Measurements from ENCODE around the gene COX4I1. TPM values are rescaled to one million over a fixed set of nuclear protein-coding genes. Genes with fewer than 3 reads are reported as not detected.
A peak's percentile ranks its signal among the peaks of the same experiment; 100 is the strongest.

Gene COX4I1
- total RNA-seq, 2 experiments from 2014 or later = 489 to 502 TPM

DNA sequence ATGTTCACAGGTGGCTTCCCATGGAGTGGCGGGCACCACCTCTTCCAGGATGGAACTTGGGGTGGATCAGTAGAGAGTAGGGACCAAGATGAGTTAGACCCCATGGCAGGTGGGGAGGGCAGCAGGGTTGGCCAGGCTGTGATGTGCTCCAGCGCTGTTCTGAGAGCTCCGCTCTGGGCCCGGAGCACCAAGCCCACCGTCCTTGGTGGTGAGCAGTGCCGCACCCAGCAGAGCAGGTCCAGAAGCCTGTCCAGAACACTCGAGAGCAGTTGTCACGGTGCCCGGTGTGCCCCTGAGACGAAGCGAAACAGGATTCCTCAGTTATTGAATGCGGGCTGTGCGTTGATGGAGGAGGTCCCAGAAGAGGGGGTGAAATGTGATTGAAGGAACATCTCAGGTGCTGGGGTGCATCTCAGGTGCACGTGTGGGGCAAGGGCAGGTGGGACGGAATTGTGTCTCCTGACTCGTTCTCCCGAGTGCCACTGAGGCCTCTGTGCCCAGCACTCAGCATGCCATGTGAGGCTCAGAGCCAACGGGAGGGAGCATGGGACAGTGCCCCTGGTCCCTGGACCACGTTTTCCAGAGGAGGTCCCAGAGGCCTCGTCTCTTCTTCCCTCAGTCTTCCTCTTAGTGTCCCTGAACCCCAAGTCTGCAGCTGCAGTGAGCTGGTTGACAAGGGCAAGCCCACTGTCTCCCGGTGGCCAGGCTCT is 39.5 kb downstream of the COX4I1 start:
- H3K4me1 Mint-ChIP-seq = no peaks in the 10 kb centered on the region

DNA sequence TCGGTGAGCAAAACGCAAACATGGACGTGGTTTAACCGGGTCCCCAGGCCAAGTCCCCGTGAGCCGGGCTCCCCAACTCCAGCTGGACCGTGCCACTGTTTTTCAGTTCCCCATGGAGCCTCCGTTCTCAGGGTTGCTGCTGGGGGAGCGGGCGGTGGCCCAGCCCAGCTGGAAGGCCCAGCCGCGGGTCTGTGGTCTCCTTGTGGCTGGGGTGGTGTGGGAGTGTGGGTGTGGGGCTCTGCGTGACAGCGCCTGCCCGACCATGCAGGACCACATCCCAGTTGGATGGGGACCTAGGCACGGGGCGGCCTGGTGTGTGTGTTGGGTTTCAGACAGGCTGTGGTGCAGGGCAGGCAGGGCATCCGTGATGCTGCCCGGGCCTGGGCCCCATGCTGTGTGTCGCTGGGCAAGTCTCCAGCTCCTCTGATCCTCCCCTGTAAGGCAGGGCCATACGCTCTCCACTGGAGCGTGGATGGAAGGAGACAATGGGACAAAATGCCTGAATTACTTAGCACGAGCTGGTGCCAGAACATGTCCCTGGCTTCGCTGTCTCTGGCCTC is 40.3 kb downstream of the COX4I1 start:
- Mint-ChIP-seq H3K27me3 (peaks cover 11% of the 10 kb centered on the region), H3K36me3 (no peaks in the 10 kb centered on the region), H3K4me1 (peaks cover 2% of the 10 kb centered on the region), H3K4me3 (no peak overlapping the region), H3K27ac (no peak overlapping the region), H3K9me3 (peaks cover 1% of the 10 kb centered on the region)
- ATAC-seq (ENCODE audit: low read depth) = no peak
- POLR2A ChIA-PET = no interaction called here
- no peak for DNase-seq

More for the DNA sequence above, 39.5 kb downstream of the COX4I1 start:
- H3K9me3 Mint-ChIP-seq = peaks cover 1% of the 10 kb centered on the region
- POLR2A ChIA-PET = no interaction called here
- DNase-seq = no peak
- H3K27me3 Mint-ChIP-seq = peaks cover 6% of the 10 kb centered on the region
- no peak overlapping the region for H3K27ac Mint-ChIP-seq
- no peaks in the 10 kb centered on the region for H3K36me3 Mint-ChIP-seq
- H3K4me3 Mint-ChIP-seq = no peak overlapping the region
- no peak for ATAC-seq (ENCODE audit: low read depth)

DNA sequence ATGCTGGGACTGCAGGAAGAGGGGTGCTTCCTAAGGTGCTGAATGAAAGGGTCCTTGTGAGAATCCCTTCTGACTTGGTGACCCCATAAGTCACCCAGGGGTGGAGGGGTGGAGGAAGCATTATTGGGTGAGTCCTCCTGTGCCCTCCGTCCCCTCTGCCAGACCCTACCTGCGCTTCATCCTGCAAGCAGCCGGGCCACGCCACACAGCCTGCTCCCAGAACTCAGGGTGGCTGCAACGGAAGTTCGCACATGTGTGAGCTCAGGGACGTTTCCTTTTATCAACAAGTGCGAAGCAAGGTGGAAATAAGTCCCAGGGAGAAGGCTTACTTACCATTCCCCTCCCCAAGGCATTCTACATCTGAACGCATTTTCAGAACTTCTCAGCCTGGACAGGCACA is 40.9 kb downstream of the COX4I1 start:
- H3K4me3 Mint-ChIP-seq = no peak overlapping the region
- no peaks in the 10 kb centered on the region for H3K36me3 Mint-ChIP-seq
- ATAC-seq (ENCODE audit: low read depth) = no peak
- no peak overlapping the region for H3K27ac Mint-ChIP-seq
- no peak for DNase-seq
- H3K27me3 Mint-ChIP-seq = peaks cover 11% of the 10 kb centered on the region
- H3K9me3 Mint-ChIP-seq = peaks cover 1% of the 10 kb centered on the region
- peaks cover 4% of the 10 kb centered on the region for H3K4me1 Mint-ChIP-seq
- POLR2A ChIA-PET = no interaction called here

DNA sequence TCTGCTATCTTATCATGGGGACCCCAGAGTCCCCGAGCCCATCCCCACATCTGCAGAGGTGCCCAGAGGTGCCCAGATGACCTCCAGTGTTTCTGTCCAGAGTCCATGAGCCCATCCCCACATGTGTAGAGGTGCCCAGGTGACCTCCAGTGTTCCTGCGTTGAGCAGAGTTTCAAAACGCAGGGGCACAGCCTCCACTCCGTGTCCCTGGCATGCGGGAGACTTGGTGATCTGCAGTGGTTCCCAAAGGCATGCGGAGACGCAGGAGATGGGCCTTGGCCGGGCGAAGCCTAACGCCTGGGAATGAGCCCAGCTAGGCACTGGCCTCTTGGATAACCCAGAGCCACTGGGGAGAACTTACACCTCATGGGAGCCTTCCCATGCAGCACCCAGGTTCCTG is 41.3 kb downstream of the COX4I1 start:
- H3K36me3 Mint-ChIP-seq = no peaks in the 10 kb centered on the region
- H3K27me3 Mint-ChIP-seq = peaks cover 11% of the 10 kb centered on the region
- DNase-seq (no peak), ATAC-seq (ENCODE audit: low read depth) (no peak)
- peaks cover 1% of the 10 kb centered on the region for H3K9me3 Mint-ChIP-seq
- POLR2A ChIA-PET = no interaction called here
- no peak overlapping the region for H3K27ac Mint-ChIP-seq
- peaks cover 4% of the 10 kb centered on the region for H3K4me1 Mint-ChIP-seq
- H3K4me3 Mint-ChIP-seq = no peak overlapping the region

DNA sequence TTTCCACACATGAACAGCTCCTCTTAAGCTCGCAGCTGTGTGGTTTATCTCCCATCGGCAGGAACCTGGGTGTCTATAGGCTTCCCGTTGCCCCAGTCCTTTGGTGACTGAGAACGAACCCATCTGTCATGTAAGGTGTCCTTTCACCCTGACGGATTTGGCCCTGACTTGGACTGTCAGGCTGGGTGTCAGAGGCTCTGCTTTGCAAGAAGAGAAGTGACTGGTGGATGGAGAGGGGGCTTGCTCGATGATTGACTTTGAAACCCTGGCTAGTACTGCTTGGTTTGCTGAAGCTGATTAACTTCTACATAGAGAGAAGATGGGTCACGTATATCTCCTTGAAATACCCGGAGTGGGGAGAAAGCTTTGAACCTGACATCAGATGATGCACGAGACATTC is 42.9 kb downstream of the COX4I1 start:
- no peak for DNase-seq
- peaks cover 9% of the 10 kb centered on the region for H3K27me3 Mint-ChIP-seq
- H3K4me1 Mint-ChIP-seq = peaks cover 4% of the 10 kb centered on the region

DNA sequence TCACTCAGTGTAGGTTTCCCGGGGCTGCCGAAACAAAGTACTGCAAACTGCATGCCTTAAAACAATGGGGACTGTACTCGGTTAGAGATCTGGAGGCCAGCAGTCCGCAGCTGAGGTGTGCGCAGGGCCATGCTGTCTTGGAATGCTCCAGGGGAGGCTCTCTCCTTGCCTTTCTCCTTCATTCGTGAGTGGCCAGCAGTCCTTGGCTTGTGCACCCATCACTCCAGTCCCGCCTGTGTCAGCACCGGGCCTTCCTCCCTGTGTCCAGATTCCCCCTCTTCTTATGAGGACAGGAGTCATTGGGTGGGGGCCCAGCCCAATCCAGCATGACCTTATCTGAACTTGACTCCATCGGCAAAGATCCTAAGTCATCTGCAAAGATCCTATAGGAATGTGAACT is 43.4 kb downstream of the COX4I1 start:
- H3K27me3 Mint-ChIP-seq = peaks cover 9% of the 10 kb centered on the region
- no peak for DNase-seq
- H3K9me3 Mint-ChIP-seq = peaks cover 1% of the 10 kb centered on the region
- ATAC-seq (ENCODE audit: low read depth) = no peak
- H3K36me3 Mint-ChIP-seq = no peaks in the 10 kb centered on the region
- no peak overlapping the region for H3K27ac Mint-ChIP-seq
- H3K4me3 Mint-ChIP-seq = no peak overlapping the region
- POLR2A ChIA-PET = no interaction called here
- peaks cover 6% of the 10 kb centered on the region for H3K4me1 Mint-ChIP-seq

More for the DNA sequence above, 42.9 kb downstream of the COX4I1 start:
- no peak for ATAC-seq (ENCODE audit: low read depth)
- Mint-ChIP-seq H3K9me3 (peaks cover 1% of the 10 kb centered on the region), H3K27ac (no peak overlapping the region), H3K36me3 (no peaks in the 10 kb centered on the region), H3K4me3 (no peak overlapping the region)
- POLR2A ChIA-PET = no interaction called here

DNA sequence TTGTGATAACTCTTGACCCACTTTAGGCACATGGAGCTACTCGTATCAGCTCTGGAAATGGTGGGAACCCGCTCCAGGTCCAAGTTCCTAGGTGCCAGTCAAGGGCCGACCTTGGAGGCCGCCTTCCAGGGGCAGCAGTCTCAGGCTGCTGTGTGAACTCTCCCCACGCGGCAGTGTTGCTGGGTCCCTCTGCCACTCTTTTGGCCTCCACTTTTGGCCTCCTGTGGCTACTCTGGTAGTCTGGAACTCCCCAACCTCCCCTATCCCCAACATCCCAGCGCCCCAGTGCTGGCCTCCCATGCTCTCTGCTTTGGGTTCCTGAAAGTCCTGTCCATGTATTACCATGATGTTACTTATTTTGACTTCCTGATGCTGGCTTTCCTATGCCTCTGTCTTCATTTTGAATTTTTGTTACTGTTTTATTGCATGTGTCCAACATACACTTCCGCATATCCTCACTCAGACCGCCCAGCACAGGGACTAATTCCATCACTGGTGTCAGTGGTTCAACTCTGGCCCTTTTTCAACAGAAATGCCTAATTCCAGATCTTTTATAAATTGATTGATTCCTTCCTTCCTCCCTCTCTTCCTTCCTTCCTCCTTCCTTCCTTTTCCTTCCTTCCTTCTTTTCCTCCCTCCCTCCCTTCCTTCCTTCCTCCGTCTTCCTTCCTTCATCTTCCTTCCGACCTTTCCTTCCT is 44.1 kb downstream of the COX4I1 start:
- no peak for DNase-seq
- peaks cover 10% of the 10 kb centered on the region for H3K4me1 Mint-ChIP-seq
- POLR2A ChIA-PET = no interaction called here
- H3K36me3 Mint-ChIP-seq = no peaks in the 10 kb centered on the region
- H3K4me3 Mint-ChIP-seq = no peak overlapping the region
- H3K9me3 Mint-ChIP-seq = peaks cover 1% of the 10 kb centered on the region
- no peak overlapping the region for H3K27ac Mint-ChIP-seq
- no peak for ATAC-seq (ENCODE audit: low read depth)
- H3K27me3 Mint-ChIP-seq = peaks cover 9% of the 10 kb centered on the region

GRCh38 chr16:85844169-85844481 is 44.6 kb downstream of the COX4I1 start:
- no peak for DNase-seq
- no peak overlapping the region for H3K4me3 Mint-ChIP-seq
- H3K36me3 Mint-ChIP-seq = no peaks in the 10 kb centered on the region
- H3K4me1 Mint-ChIP-seq = peaks cover 10% of the 10 kb centered on the region
- H3K27ac Mint-ChIP-seq = no peak overlapping the region
- POLR2A ChIA-PET = no interaction called here
- peaks cover 1% of the 10 kb centered on the region for H3K9me3 Mint-ChIP-seq
- peaks cover 11% of the 10 kb centered on the region for H3K27me3 Mint-ChIP-seq
- ATAC-seq (ENCODE audit: low read depth) = no peak

DNA sequence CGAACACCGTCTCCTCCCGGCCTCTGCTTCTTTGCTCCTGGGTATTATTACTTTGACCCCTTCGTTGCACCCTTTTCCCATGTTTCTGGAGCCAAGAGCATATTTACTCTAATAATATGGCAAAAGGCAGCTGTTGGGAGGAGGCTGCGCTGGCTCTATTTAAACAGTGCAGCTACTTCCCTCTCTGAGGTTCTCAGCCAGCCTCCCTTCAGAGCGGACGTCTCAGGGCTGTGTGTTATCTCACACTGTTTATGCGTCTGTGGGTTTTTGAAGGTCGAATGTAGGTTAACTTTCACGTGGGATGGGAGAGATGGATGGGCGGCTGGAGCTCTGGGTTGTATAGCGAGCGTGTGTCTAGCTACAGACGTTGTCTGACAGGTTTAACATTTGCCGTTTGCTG is 45.3 kb downstream of the COX4I1 start:
- no peaks in the 10 kb centered on the region for H3K36me3 Mint-ChIP-seq
- POLR2A ChIA-PET = no interaction called here
- peaks cover 1% of the 10 kb centered on the region for H3K9me3 Mint-ChIP-seq
- H3K4me1 Mint-ChIP-seq = peaks cover 10% of the 10 kb centered on the region
- no peak overlapping the region for H3K4me3 Mint-ChIP-seq
- DNase-seq = no peak
- peaks cover 11% of the 10 kb centered on the region for H3K27me3 Mint-ChIP-seq
- H3K27ac Mint-ChIP-seq = no peak overlapping the region
- ATAC-seq (ENCODE audit: low read depth) = peak; percentile 45

GRCh38 chr16:85845266-85845665 is 45.8 kb downstream of the COX4I1 start:
- Mint-ChIP-seq H3K4me3 (no peak overlapping the region), H3K4me1 (peaks cover 10% of the 10 kb centered on the region), H3K27ac (no peak overlapping the region), H3K27me3 (peaks cover 11% of the 10 kb centered on the region), H3K36me3 (no peaks in the 10 kb centered on the region), H3K9me3 (peaks cover 1% of the 10 kb centered on the region)
- no peak for DNase-seq
- no peak for ATAC-seq (ENCODE audit: low read depth)
- POLR2A ChIA-PET = no interaction called here

GRCh38 chr16:85846461-85846860 is 47.0 kb downstream of the COX4I1 start:
- Mint-ChIP-seq H3K36me3 (no peaks in the 10 kb centered on the region), H3K9me3 (peaks cover 1% of the 10 kb centered on the region), H3K27ac (no peak overlapping the region), H3K4me3 (no peak overlapping the region), H3K4me1 (peaks cover 10% of the 10 kb centered on the region), H3K27me3 (peaks cover 11% of the 10 kb centered on the region)
- ATAC-seq (ENCODE audit: low read depth) (no peak), DNase-seq (no peak)
- POLR2A ChIA-PET = no interaction called here

GRCh38 chr16:85847036-85847435 is 47.5 kb downstream of the COX4I1 start:
- Mint-ChIP-seq H3K4me1 (peaks cover 10% of the 10 kb centered on the region), H3K4me3 (no peak overlapping the region), H3K27ac (no peak overlapping the region), H3K9me3 (peaks cover 1% of the 10 kb centered on the region), H3K27me3 (peaks cover 11% of the 10 kb centered on the region), H3K36me3 (no peaks in the 10 kb centered on the region)
- POLR2A ChIA-PET = no interaction called here
- DNase-seq = no peak
- ATAC-seq (ENCODE audit: low read depth) = no peak

- DNase-seq (no peak), ATAC-seq (ENCODE audit: low read depth) (peak; percentile 39)
- Mint-ChIP-seq H3K36me3 (no peaks in the 10 kb centered on the region), H3K27me3 (peaks cover 15% of the 10 kb centered on the region), H3K9me3 (peaks cover 1% of the 10 kb centered on the region), H3K4me3 (no peak overlapping the region), H3K4me1 (peaks cover 10% of the 10 kb centered on the region), H3K27ac (no peak overlapping the region)
- POLR2A ChIA-PET = no interaction called here
Observed at GRCh38 chr16:85847681-85848601, 48.4 kb downstream of the COX4I1 start.

Data from activated naive CD8-positive, alpha-beta T cell treated with anti-CD3 and anti-CD28 coated beads, Interleukin-2, amount 10 ng/mL, durations not matched to agents 7 days and 5 days (primary cell).